DND-41 (cell line): ENCODE results near the gene COL13A1.

Experiments used
- ATAC-seq: fragments of 200-7000 bp; cut with Tn5 transposase; 3 replicates; pipeline ENCODE4 v1.9.1; 2021; ENCODE audit warnings: low read depth; ENCODE audit not compliant: insufficient read depth
- DNase-seq: peaks from one replicate; pipeline ENCODE4 v3.0.0-alpha.2; 2020
- H2AFZ ChIP-seq: 2 replicates; pipeline ENCODE4 v1.6.0; 2012; ENCODE audit warnings: low read depth, low read length
- H3K27ac ChIP-seq: 2 replicates; pipeline ENCODE4 v1.5.1; 2012; ENCODE audit warnings: low read length, inconsistent platforms
- H3K27me3 ChIP-seq: fragments of 200-600 bp; sonication (generic); 2 replicates; pipeline ENCODE4 v1.6.0; 2012; ENCODE audit warnings: low read length, mild to moderate bottlenecking, inconsistent platforms; ENCODE audit not compliant: insufficient read depth, poor library complexity
- H3K36me3 ChIP-seq: 2 replicates; pipeline ENCODE4 v1.5.1; 2012; ENCODE audit warnings: low read length, inconsistent platforms; ENCODE audit not compliant: insufficient read depth
- H3K4me1 ChIP-seq: 2 replicates; pipeline ENCODE4 v1.5.1; 2012; ENCODE audit warnings: mild to moderate bottlenecking, low read length; ENCODE audit not compliant: insufficient read depth
- H3K4me2 ChIP-seq: 2 replicates; pipeline ENCODE4 v1.6.0; 2012; ENCODE audit warnings: mild to moderate bottlenecking, moderate library complexity, low read length, inconsistent platforms; ENCODE audit not compliant: insufficient read depth
- H3K4me3 ChIP-seq, 2 experiments: fragments of 200-600 bp in 1 of 2; shearing (Covaris generic) in 1 of 2; 2 replicates each; pipeline ENCODE4 v1.5.1; 2012 to 2016; ENCODE audit warnings: inconsistent platforms in 2 of 2, low read length in 2 of 2, mild to moderate bottlenecking in 2 of 2, low read depth in 1 of 2, moderate library complexity in 1 of 2
- H3K79me2 ChIP-seq: 2 replicates; pipeline ENCODE4 v1.6.0; 2012; ENCODE audit warnings: low read length, inconsistent platforms; ENCODE audit not compliant: insufficient read depth
- H3K9ac ChIP-seq: 2 replicates; pipeline ENCODE4 v1.6.0; 2012; ENCODE audit warnings: low read depth, mild to moderate bottlenecking, inconsistent platforms, low read length, moderate library complexity
- H3K9me3 ChIP-seq: 2 replicates; pipeline ENCODE4 v1.5.1; 2012; ENCODE audit warnings: low read length, moderate library complexity, mild to moderate bottlenecking, inconsistent platforms; ENCODE audit not compliant: insufficient read depth, severe bottlenecking
- H4K20me1 ChIP-seq: 2 replicates; pipeline ENCODE4 v1.6.0; 2012; ENCODE audit warnings: low read length; ENCODE audit not compliant: insufficient read depth
- EZH2 ChIP-seq: IDR thresholded peaks from 3 replicates; pipeline ENCODE4 v1.6.1; 2012; ENCODE audit warnings: borderline replicate concordance, low read depth, mild to moderate bottlenecking, moderate library complexity, low read length, inconsistent platforms; ENCODE audit not compliant: severe bottlenecking
- TF ChIP-seq, protein P1 (sequence below): IDR thresholded peaks from 2 replicates; pipeline ENCODE4 v1.5.1; 2012; ENCODE audit warnings: borderline replicate concordance, low read length, moderate library complexity, mild to moderate bottlenecking; ENCODE audit not compliant: poor library complexity, severe bottlenecking; ENCODE audit errors: extremely low read depth

The COL13A1 gene

DNA sequence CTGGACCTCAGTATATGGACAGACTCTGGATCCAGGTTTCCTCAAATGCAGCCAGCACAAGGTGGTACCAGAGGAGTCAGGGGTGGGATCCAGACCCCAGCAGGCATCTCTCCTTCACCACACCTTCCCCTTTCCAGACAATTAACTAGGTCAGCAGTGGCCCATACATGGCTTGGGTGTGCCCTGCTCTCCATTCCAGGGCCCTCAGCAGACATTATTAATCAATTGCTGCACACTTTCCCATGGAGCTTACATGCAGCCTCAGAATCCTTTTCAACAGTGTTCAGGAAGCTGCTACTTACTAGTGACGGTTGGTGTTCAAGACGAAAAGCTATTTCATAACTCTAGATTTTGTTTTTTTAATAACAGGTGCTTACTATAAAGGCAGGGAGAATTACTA is 6.0 kb downstream of the COL13A1 start:
- Histone ChIP-seq H3K4me3 (no peak overlapping the region), H3K9ac (no peak overlapping the region), H3K27ac (no peak overlapping the region), H3K36me3 (no peaks in the 10 kb centered on the region), H3K4me1 (no peaks in the 10 kb centered on the region), H4K20me1 (no peaks in the 10 kb centered on the region), H3K4me2 (no peak overlapping the region), H3K27me3 (peaks cover 4% of the 10 kb centered on the region), H3K79me2 (no peaks in the 10 kb centered on the region), H2AFZ (no peak overlapping the region), H3K9me3 (no peaks in the 10 kb centered on the region)
- ATAC-seq: no peak
- no peak for DNase-seq
- TF ChIP-seq EZH2: no peak
- TF ChIP-seq, protein P1, sequence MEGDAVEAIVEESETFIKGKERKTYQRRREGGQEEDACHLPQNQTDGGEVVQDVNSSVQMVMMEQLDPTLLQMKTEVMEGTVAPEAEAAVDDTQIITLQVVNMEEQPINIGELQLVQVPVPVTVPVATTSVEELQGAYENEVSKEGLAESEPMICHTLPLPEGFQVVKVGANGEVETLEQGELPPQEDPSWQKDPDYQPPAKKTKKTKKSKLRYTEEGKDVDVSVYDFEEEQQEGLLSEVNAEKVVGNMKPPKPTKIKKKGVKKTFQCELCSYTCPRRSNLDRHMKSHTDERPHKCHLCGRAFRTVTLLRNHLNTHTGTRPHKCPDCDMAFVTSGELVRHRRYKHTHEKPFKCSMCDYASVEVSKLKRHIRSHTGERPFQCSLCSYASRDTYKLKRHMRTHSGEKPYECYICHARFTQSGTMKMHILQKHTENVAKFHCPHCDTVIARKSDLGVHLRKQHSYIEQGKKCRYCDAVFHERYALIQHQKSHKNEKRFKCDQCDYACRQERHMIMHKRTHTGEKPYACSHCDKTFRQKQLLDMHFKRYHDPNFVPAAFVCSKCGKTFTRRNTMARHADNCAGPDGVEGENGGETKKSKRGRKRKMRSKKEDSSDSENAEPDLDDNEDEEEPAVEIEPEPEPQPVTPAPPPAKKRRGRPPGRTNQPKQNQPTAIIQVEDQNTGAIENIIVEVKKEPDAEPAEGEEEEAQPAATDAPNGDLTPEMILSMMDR: no peak

DNA sequence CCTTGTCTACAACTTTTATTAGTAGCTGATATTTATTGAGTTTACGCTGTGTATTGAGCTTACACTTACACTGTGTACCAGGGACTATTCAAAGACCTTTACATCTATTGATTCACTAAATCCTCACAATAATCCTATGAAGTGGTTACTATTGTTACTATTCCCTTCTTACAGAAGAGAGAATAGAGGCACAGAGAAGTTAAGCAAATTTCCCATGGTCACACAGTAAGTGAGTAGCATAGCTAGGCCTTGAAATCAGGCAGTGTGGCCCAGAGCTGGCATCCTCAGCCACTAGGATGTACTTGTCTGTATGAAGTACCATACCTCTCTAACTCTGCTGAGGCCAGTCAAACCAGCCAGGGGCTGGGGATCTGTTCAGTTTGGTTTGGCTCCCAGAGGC is 7.6 kb downstream of the COL13A1 start:
- ATAC-seq (no peak), DNase-seq (no peak)
- H2AFZ ChIP-seq: no peak overlapping the region
- no peak overlapping the region for H3K4me2 ChIP-seq
- H3K4me3 ChIP-seq: no peak overlapping the region
- H3K27me3 ChIP-seq: no peaks in the 10 kb centered on the region
- no peak overlapping the region for H3K9ac ChIP-seq
- H3K9me3 ChIP-seq: no peaks in the 10 kb centered on the region
- TF ChIP-seq EZH2: no peak
- H4K20me1 ChIP-seq: no peaks in the 10 kb centered on the region
- H3K79me2 ChIP-seq: no peaks in the 10 kb centered on the region
- no peaks in the 10 kb centered on the region for H3K36me3 ChIP-seq
- H3K27ac ChIP-seq: no peak overlapping the region
- no peaks in the 10 kb centered on the region for H3K4me1 ChIP-seq

DNA sequence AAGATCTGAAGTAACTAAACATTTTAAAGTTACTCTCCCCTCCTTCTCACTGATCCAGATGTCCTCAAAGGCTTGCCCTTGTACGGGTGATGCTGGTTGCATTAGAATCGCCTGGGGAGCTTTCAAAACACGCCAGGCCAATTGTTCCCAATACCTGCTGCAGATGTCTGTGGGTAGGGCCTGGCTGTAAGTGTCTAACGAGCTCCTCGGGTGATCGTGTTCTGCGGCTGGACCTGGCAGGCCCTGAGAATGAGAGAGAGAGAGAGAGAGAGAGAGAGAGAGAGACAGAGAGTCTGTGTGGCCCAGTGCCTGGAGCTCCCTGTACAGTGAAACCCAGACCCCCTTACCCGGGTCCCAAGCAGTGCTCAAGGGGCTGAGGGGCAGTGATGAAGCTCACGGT is 8.4 kb downstream of the COL13A1 start:
- H4K20me1 ChIP-seq: no peaks in the 10 kb centered on the region
- H3K27ac ChIP-seq: no peak overlapping the region
- H3K4me3 ChIP-seq: no peak overlapping the region
- no peaks in the 10 kb centered on the region for H3K9me3 ChIP-seq
- H3K9ac ChIP-seq: no peak overlapping the region
- no peak for DNase-seq
- H3K4me2 ChIP-seq: no peak overlapping the region
- ATAC-seq: no peak
- no peak for TF ChIP-seq EZH2
- TF ChIP-seq, protein P1: no peak
- H3K27me3 ChIP-seq: no peaks in the 10 kb centered on the region
- no peaks in the 10 kb centered on the region for H3K79me2 ChIP-seq
- no peaks in the 10 kb centered on the region for H3K36me3 ChIP-seq
- H2AFZ ChIP-seq: no peak overlapping the region
- H3K4me1 ChIP-seq: no peaks in the 10 kb centered on the region

DNA sequence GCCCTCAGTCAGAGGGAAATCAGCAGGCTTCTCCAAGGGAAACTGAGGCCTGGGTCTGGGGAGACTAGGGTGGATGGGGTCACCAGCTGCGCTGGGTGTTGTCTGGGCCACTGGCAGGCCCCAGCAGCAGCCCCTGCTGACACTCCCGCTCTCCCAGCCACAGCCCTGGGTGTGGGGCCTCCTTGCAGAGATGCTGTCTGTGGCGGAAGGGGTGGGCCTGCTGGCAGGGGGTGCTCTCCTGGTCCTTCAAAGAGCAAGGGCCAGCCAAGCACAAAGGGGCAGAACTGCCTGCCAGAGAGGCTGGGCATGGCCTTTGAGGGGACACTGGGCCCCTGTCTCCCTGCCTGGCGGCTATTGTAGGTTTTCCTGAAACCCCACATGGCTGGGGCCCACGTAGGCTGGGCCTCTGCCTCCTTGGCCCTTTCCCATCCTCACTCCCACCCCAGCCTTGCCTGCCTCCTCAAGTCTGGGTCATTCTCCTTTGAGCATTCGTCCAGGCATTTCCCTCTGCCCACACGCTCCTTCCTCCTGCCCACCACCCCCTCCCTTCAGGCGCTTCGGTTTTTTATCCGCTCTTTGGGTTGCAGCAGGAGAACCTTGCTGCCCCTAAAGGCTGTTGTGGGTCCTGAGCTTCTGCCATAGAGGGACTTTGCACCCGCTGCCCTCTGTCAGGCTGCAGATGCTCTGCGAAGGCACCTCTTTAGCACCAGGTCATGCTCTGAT is 9.1 kb downstream of the COL13A1 start:
- no peak overlapping the region for H3K27ac ChIP-seq
- H3K36me3 ChIP-seq: no peaks in the 10 kb centered on the region
- TF ChIP-seq EZH2: no peak
- TF ChIP-seq, protein P1: no peak
- no peak overlapping the region for H3K4me3 ChIP-seq
- H2AFZ ChIP-seq: no peak overlapping the region
- no peaks in the 10 kb centered on the region for H4K20me1 ChIP-seq
- ATAC-seq (no peak), DNase-seq (no peak)
- H3K9ac ChIP-seq: no peak overlapping the region
- H3K79me2 ChIP-seq: no peaks in the 10 kb centered on the region
- H3K4me2 ChIP-seq: no peak overlapping the region
- H3K27me3 ChIP-seq: no peaks in the 10 kb centered on the region
- no peaks in the 10 kb centered on the region for H3K4me1 ChIP-seq
- H3K9me3 ChIP-seq: no peaks in the 10 kb centered on the region
